Measurements from ENCODE around the gene NXPH1. TPM values are rescaled to one million over a fixed set of nuclear protein-coding genes. Genes with fewer than 3 reads are reported as not detected.

The NXPH1 gene
- 0.06 TPM for polyA plus RNA-seq
- long read RNA-seq, donor 1: 0 reads
- long read RNA-seq, donor 2: 0 reads
- long read RNA-seq, donor 3: 0 reads
- long read RNA-seq, donor 4: 0 reads
- long read RNA-seq, donor 5: 0 reads
- long read RNA-seq, donor 6: 0 reads
- long read RNA-seq, donor 7: 0 reads
- long read RNA-seq, donor 8: 0 reads
- long read RNA-seq, donor 9: 0 reads
- long read RNA-seq, donor 10: 0 reads
- long read RNA-seq, donor 11: 0 reads

GRCh38 chr7:8433477-8434289 is at the start of gene NXPH1:
Gene NXPH1, plus strand, starts transcription at chr7:8433609.
- H3K9me3 ChIP-seq (ENCODE audit: control insufficient read depth, low read depth, low read length): peaks cover 16% of the 10 kb centered on the region
- no peaks in the 10 kb centered on the region for H3K4me1 ChIP-seq (ENCODE audit: control insufficient read depth, insufficient read depth, low read length)
- DNase-seq: peak in 1 of 2 donors; percentile 17
- H3K36me3 ChIP-seq (ENCODE audit: control insufficient read depth, insufficient read depth, low read length): no peaks in the 10 kb centered on the region
- H3K27me3 ChIP-seq (ENCODE audit: control insufficient read depth, insufficient read depth, low read length): peaks cover 67% of the 10 kb centered on the region
- H3K27ac ChIP-seq (ENCODE audit: low read length): no peak within 1 kb of the TSS
- no peak within 1 kb of the TSS for H3K4me3 ChIP-seq (ENCODE audit: low read length)
- WGBS (ENCODE audit: insufficient coverage, low lambda C conversion rate): no CpG with 5 or more reads among the region's 71 CpGs

- H3K4me1 ChIP-seq (ENCODE audit: control insufficient read depth, insufficient read depth, low read length): no peaks in the 10 kb centered on the region
- H3K27ac ChIP-seq (ENCODE audit: low read length): no peak overlapping the region
- no peak overlapping the region for H3K4me3 ChIP-seq (ENCODE audit: low read length)
- no peaks in the 10 kb centered on the region for H3K27me3 ChIP-seq (ENCODE audit: control insufficient read depth, insufficient read depth, low read length)
- WGBS (ENCODE audit: insufficient coverage, low lambda C conversion rate): 40% methylated on average over 1 of the region's 4 CpGs
- no peak for DNase-seq
- no peaks in the 10 kb centered on the region for H3K36me3 ChIP-seq (ENCODE audit: control insufficient read depth, insufficient read depth, low read length)
- H3K9me3 ChIP-seq (ENCODE audit: control insufficient read depth, low read depth, low read length): no peaks in the 10 kb centered on the region
Observed at GRCh38 chr7:8384901-8385300, 48.5 kb upstream of the NXPH1 start.

- Histone ChIP-seq H3K27me3 (ENCODE audit: control insufficient read depth, insufficient read depth, low read length) (no peaks in the 10 kb centered on the region), H3K36me3 (ENCODE audit: control insufficient read depth, insufficient read depth, low read length) (no peaks in the 10 kb centered on the region), H3K27ac (ENCODE audit: low read length) (no peak overlapping the region), H3K9me3 (ENCODE audit: control insufficient read depth, low read depth, low read length) (no peaks in the 10 kb centered on the region), H3K4me1 (ENCODE audit: control insufficient read depth, insufficient read depth, low read length) (no peaks in the 10 kb centered on the region), H3K4me3 (ENCODE audit: low read length) (no peak overlapping the region)
- WGBS (ENCODE audit: insufficient coverage, low lambda C conversion rate): no CpG with 5 or more reads among the region's 5 CpGs
- DNase-seq: no peak
Observed at GRCh38 chr7:8386926-8387550, 46.4 kb upstream of the NXPH1 start.

GRCh38 chr7:8387551-8388256 is 45.7 kb upstream of the NXPH1 start:
- H3K27ac ChIP-seq (ENCODE audit: low read length): no peak overlapping the region
- no CpG with 5 or more reads among the region's 7 CpGs for WGBS (ENCODE audit: insufficient coverage, low lambda C conversion rate)
- no peaks in the 10 kb centered on the region for H3K9me3 ChIP-seq (ENCODE audit: control insufficient read depth, low read depth, low read length)
- no peaks in the 10 kb centered on the region for H3K4me1 ChIP-seq (ENCODE audit: control insufficient read depth, insufficient read depth, low read length)
- no peak overlapping the region for H3K4me3 ChIP-seq (ENCODE audit: low read length)
- H3K36me3 ChIP-seq (ENCODE audit: control insufficient read depth, insufficient read depth, low read length): no peaks in the 10 kb centered on the region
- H3K27me3 ChIP-seq (ENCODE audit: control insufficient read depth, insufficient read depth, low read length): no peaks in the 10 kb centered on the region
- DNase-seq: no peak

GRCh38 chr7:8388257-8388625 is 45.2 kb upstream of the NXPH1 start:
- WGBS (ENCODE audit: insufficient coverage, low lambda C conversion rate): no CpG with 5 or more reads among the region's 2 CpGs
- Histone ChIP-seq H3K27ac (ENCODE audit: low read length) (no peak overlapping the region), H3K4me3 (ENCODE audit: low read length) (no peak overlapping the region), H3K27me3 (ENCODE audit: control insufficient read depth, insufficient read depth, low read length) (no peaks in the 10 kb centered on the region), H3K36me3 (ENCODE audit: control insufficient read depth, insufficient read depth, low read length) (no peaks in the 10 kb centered on the region), H3K4me1 (ENCODE audit: control insufficient read depth, insufficient read depth, low read length) (no peaks in the 10 kb centered on the region), H3K9me3 (ENCODE audit: control insufficient read depth, low read depth, low read length) (no peaks in the 10 kb centered on the region)
- DNase-seq: no peak

- DNase-seq: peak in 1 of 2 donors; percentile 12
- H3K27ac ChIP-seq (ENCODE audit: low read length): no peak overlapping the region
- H3K4me3 ChIP-seq (ENCODE audit: low read length): no peak overlapping the region
- no peaks in the 10 kb centered on the region for H3K27me3 ChIP-seq (ENCODE audit: control insufficient read depth, insufficient read depth, low read length)
- no peaks in the 10 kb centered on the region for H3K4me1 ChIP-seq (ENCODE audit: control insufficient read depth, insufficient read depth, low read length)
- no peaks in the 10 kb centered on the region for H3K9me3 ChIP-seq (ENCODE audit: control insufficient read depth, low read depth, low read length)
- WGBS (ENCODE audit: insufficient coverage, low lambda C conversion rate): 0% methylated on average over 1 of the region's 10 CpGs
- H3K36me3 ChIP-seq (ENCODE audit: control insufficient read depth, insufficient read depth, low read length): no peaks in the 10 kb centered on the region
Observed at GRCh38 chr7:8389593-8390261, 43.7 kb upstream of the NXPH1 start.

GRCh38 chr7:8390262-8390626 is 43.2 kb upstream of the NXPH1 start:
- no peaks in the 10 kb centered on the region for H3K36me3 ChIP-seq (ENCODE audit: control insufficient read depth, insufficient read depth, low read length)
- H3K27me3 ChIP-seq (ENCODE audit: control insufficient read depth, insufficient read depth, low read length): no peaks in the 10 kb centered on the region
- H3K4me3 ChIP-seq (ENCODE audit: low read length): no peak overlapping the region
- no CpG with 5 or more reads among the region's 3 CpGs for WGBS (ENCODE audit: insufficient coverage, low lambda C conversion rate)
- no peak for DNase-seq
- no peaks in the 10 kb centered on the region for H3K4me1 ChIP-seq (ENCODE audit: control insufficient read depth, insufficient read depth, low read length)
- no peak overlapping the region for H3K27ac ChIP-seq (ENCODE audit: low read length)
- no peaks in the 10 kb centered on the region for H3K9me3 ChIP-seq (ENCODE audit: control insufficient read depth, low read depth, low read length)

GRCh38 chr7:8391353-8392062 is 41.9 kb upstream of the NXPH1 start:
- H3K36me3 ChIP-seq (ENCODE audit: control insufficient read depth, insufficient read depth, low read length): no peaks in the 10 kb centered on the region
- no peak overlapping the region for H3K27ac ChIP-seq (ENCODE audit: low read length)
- H3K27me3 ChIP-seq (ENCODE audit: control insufficient read depth, insufficient read depth, low read length): no peaks in the 10 kb centered on the region
- H3K4me3 ChIP-seq (ENCODE audit: low read length): no peak overlapping the region
- H3K9me3 ChIP-seq (ENCODE audit: control insufficient read depth, low read depth, low read length): no peaks in the 10 kb centered on the region
- 27% methylated on average over 2 of the region's 6 CpGs for WGBS (ENCODE audit: insufficient coverage, low lambda C conversion rate)
- DNase-seq: peak in 1 of 2 donors; percentile 4
- H3K4me1 ChIP-seq (ENCODE audit: control insufficient read depth, insufficient read depth, low read length): no peaks in the 10 kb centered on the region

GRCh38 chr7:8396294-8396693 is 37.1 kb upstream of the NXPH1 start:
- no CpG with 5 or more reads among the region's 5 CpGs for WGBS (ENCODE audit: insufficient coverage, low lambda C conversion rate)
- Histone ChIP-seq H3K27me3 (ENCODE audit: control insufficient read depth, insufficient read depth, low read length) (no peaks in the 10 kb centered on the region), H3K4me3 (ENCODE audit: low read length) (no peak overlapping the region), H3K36me3 (ENCODE audit: control insufficient read depth, insufficient read depth, low read length) (no peaks in the 10 kb centered on the region), H3K9me3 (ENCODE audit: control insufficient read depth, low read depth, low read length) (no peaks in the 10 kb centered on the region), H3K4me1 (ENCODE audit: control insufficient read depth, insufficient read depth, low read length) (no peaks in the 10 kb centered on the region), H3K27ac (ENCODE audit: low read length) (no peak overlapping the region)
- DNase-seq: no peak
